Skeletal muscle satellite cell (primary cell): Measurements from ENCODE around the gene NTSR2.

ENCODE experiments used
- H3K27me3 ChIP-seq: 2 replicates; pipeline ENCODE4 v1.7.0; 2013; ENCODE audit warnings: low read length; ENCODE audit not compliant: control insufficient read depth, insufficient read depth
- H3K36me3 ChIP-seq: 2 replicates; pipeline ENCODE4 v1.7.0; 2013; ENCODE audit warnings: mild to moderate bottlenecking, control low read depth, low read length; ENCODE audit not compliant: insufficient read depth
- H3K4me1 ChIP-seq: 2 replicates; pipeline ENCODE4 v1.7.0; 2013; ENCODE audit warnings: low read length; ENCODE audit not compliant: control insufficient read depth, insufficient read depth
- H3K4me2 ChIP-seq: 2 replicates; pipeline ENCODE4 v1.7.0; 2013; ENCODE audit warnings: mild to moderate bottlenecking, low read length
- H3K4me3 ChIP-seq: 2 replicates; pipeline ENCODE4 v1.7.0; 2013; ENCODE audit warnings: low read length
- H3K9ac ChIP-seq: 2 replicates; pipeline ENCODE4 v1.7.0; 2013; ENCODE audit warnings: mild to moderate bottlenecking, low read depth, low read length, moderate library complexity
- H3K9me3 ChIP-seq: replicated peaks from 2 replicates; pipeline ENCODE4 v1.7.0; 2013; ENCODE audit warnings: mild to moderate bottlenecking, control low read depth, low read length

NTSR2 gene

GRCh38 chr2:11683966-11684365 is 14.0 kb upstream of the NTSR2 start:
- Histone ChIP-seq H3K27me3 (peaks cover 38% of the 10 kb centered on the region), H3K4me3 (no peak overlapping the region), H3K36me3 (no peaks in the 10 kb centered on the region), H3K9ac (no peak overlapping the region), H3K4me1 (peaks cover 14% of the 10 kb centered on the region), H3K4me2 (no peak overlapping the region), H3K9me3 (no peaks in the 10 kb centered on the region)

GRCh38 chr2:11683476-11683875 is 13.5 kb upstream of the NTSR2 start:
- H3K36me3 ChIP-seq = no peaks in the 10 kb centered on the region
- H3K9me3 ChIP-seq = no peaks in the 10 kb centered on the region
- H3K4me2 ChIP-seq = no peak overlapping the region
- H3K9ac ChIP-seq = no peak overlapping the region
- peaks cover 43% of the 10 kb centered on the region for H3K27me3 ChIP-seq
- H3K4me1 ChIP-seq = peaks cover 9% of the 10 kb centered on the region
- H3K4me3 ChIP-seq = no peak overlapping the region

DNA sequence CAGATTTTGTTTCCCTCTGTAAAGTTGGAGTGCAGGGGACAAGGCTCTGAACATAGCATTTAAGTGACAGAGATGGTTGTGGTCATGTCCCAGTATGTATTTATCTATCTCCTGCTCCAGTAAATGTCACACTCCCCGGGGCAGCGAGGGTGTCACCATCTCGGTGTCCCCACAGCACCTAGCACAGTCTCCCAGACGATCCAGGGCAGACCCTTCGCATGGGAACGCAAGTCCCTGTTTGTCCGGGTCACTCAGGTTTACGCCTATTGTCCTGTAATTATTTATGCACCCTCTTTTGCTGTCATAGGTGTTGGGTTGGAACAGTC is 12.6 kb upstream of the NTSR2 start:
- H3K36me3 ChIP-seq = no peaks in the 10 kb centered on the region
- no peak overlapping the region for H3K4me3 ChIP-seq
- H3K4me2 ChIP-seq = no peak overlapping the region
- H3K4me1 ChIP-seq = peaks cover 9% of the 10 kb centered on the region
- H3K27me3 ChIP-seq = peaks cover 52% of the 10 kb centered on the region
- H3K9ac ChIP-seq = no peak overlapping the region
- H3K9me3 ChIP-seq = no peaks in the 10 kb centered on the region

DNA sequence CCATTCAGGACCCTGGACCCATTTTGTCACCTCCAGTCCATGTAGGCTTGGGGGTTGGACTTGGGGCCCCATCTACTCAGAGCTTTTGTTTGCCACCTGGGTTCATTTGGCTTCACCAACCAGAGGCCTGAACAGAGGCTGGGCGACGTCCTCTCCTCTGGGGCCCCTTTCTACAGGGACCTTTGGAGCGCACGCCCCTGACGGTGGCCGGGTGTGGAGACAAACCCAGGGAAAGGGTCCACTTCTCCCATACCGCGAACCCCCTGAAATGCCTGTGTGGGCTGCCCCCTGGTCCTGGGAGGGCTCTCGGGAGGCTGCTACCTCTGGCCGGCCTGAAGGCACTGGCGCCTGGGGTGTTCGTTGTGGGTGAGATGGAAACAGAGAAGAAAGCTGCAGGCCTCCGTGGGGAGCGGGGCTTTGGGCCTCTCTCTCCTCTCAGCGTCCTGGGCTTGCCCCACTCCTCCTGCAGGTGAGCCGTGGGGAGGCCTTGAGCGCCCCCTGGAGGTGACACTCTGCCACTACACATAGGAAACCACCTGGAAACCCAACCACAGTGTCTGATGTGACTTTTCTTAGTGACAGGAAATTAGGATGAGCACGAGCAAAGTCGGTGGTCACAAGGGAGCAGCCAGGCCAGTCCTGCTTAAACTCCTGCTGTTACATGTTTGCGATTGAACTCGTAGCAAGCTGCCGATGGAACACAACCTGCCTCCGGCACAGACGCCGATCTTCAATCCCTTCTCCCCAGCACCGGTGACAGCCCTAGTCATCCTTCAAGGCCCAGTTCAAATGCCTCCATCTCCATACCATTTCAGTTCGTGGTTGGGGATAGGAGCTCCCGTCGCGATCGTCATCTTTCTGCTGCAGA is 12.0 kb upstream of the NTSR2 start:
- no peak overlapping the region for H3K4me3 ChIP-seq
- H3K4me1 ChIP-seq = peaks cover 9% of the 10 kb centered on the region
- H3K36me3 ChIP-seq = no peaks in the 10 kb centered on the region
- H3K9me3 ChIP-seq = no peaks in the 10 kb centered on the region
- H3K9ac ChIP-seq = no peak overlapping the region
- H3K4me2 ChIP-seq = no peak overlapping the region
- peaks cover 58% of the 10 kb centered on the region for H3K27me3 ChIP-seq

- no peaks in the 10 kb centered on the region for H3K9me3 ChIP-seq
- peaks cover 9% of the 10 kb centered on the region for H3K4me1 ChIP-seq
- H3K9ac ChIP-seq = no peak overlapping the region
- no peak overlapping the region for H3K4me2 ChIP-seq
- H3K27me3 ChIP-seq = peaks cover 67% of the 10 kb centered on the region
- H3K4me3 ChIP-seq = no peak overlapping the region
- H3K36me3 ChIP-seq = no peaks in the 10 kb centered on the region
Measured at GRCh38 chr2:11680901-11681721, 11.1 kb upstream of the NTSR2 start.

GRCh38 chr2:11680182-11680900 is 10.3 kb upstream of the NTSR2 start:
- no peak overlapping the region for H3K9ac ChIP-seq
- H3K4me3 ChIP-seq = no peak overlapping the region

GRCh38 chr2:11679486-11680181 is 9.6 kb upstream of the NTSR2 start:
- no peak overlapping the region for H3K4me3 ChIP-seq
- no peak overlapping the region for H3K4me2 ChIP-seq
- no peaks in the 10 kb centered on the region for H3K36me3 ChIP-seq
- no peak overlapping the region for H3K9ac ChIP-seq
- no peaks in the 10 kb centered on the region for H3K9me3 ChIP-seq
- H3K27me3 ChIP-seq = peaks cover 69% of the 10 kb centered on the region
- H3K4me1 ChIP-seq = peaks cover 9% of the 10 kb centered on the region

More at GRCh38 chr2:11680182-11680900, 10.3 kb upstream of the NTSR2 start:
- Histone ChIP-seq H3K4me1 (peaks cover 9% of the 10 kb centered on the region), H3K9me3 (no peaks in the 10 kb centered on the region), H3K4me2 (no peak overlapping the region), H3K27me3 (peaks cover 68% of the 10 kb centered on the region), H3K36me3 (no peaks in the 10 kb centered on the region)

DNA sequence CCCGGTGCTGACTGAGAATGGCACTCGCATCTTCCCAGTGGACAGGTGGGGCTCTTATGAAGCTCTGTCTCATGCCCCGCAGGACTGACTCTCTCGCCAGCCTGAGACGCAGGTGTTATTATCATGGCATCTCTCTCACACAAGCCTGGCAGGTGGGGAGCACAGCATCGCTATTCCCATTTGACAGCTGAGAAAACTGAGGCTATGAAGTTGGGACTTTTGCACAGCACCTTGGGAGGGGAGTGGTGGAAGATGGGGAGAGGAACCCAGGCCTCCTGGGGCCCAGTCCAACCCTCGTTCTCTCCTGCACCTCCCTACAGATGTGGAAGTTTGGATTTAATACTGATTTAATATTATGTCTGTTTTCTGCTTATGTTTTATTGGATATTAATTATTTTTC is 9.0 kb upstream of the NTSR2 start:
- no peak overlapping the region for H3K4me3 ChIP-seq
- H3K4me1 ChIP-seq = peaks cover 9% of the 10 kb centered on the region
- no peak overlapping the region for H3K9ac ChIP-seq
- no peaks in the 10 kb centered on the region for H3K36me3 ChIP-seq
- no peaks in the 10 kb centered on the region for H3K9me3 ChIP-seq
- no peak overlapping the region for H3K4me2 ChIP-seq
- peaks cover 69% of the 10 kb centered on the region for H3K27me3 ChIP-seq

DNA sequence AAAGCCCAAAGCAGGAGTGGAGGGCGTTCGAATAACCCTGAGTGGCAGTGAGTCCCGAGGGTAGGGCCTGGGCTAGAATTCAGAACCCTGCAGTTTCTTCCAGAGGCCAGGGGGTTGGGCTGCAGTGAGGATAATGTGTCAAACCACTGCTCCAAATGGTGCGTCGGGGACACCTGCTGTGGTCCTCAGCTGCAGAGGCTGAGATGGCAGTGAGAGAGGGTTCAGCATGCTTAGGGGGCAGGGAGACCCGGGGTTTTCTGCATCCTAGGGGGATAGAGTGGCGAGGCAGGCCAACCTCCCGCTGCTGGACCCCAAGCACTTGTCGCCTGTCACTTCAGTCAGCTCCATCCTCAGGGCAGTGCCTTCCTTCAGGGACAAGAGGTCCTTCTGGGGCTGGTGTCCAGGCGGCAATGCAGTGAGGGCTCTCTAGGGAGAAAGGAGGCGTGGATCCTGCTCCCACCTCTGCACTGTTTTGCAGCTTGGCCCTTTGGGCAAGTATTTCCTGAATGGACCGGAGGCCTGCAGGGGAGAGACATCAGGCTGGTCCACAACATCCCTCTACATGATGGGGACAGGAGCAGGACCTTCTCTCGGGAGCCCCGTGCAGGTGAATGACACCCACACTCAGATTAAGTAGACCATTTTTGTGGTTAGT is 8.4 kb upstream of the NTSR2 start:
- Histone ChIP-seq H3K27me3 (peaks cover 67% of the 10 kb centered on the region), H3K36me3 (no peaks in the 10 kb centered on the region), H3K9me3 (no peaks in the 10 kb centered on the region)

DNA sequence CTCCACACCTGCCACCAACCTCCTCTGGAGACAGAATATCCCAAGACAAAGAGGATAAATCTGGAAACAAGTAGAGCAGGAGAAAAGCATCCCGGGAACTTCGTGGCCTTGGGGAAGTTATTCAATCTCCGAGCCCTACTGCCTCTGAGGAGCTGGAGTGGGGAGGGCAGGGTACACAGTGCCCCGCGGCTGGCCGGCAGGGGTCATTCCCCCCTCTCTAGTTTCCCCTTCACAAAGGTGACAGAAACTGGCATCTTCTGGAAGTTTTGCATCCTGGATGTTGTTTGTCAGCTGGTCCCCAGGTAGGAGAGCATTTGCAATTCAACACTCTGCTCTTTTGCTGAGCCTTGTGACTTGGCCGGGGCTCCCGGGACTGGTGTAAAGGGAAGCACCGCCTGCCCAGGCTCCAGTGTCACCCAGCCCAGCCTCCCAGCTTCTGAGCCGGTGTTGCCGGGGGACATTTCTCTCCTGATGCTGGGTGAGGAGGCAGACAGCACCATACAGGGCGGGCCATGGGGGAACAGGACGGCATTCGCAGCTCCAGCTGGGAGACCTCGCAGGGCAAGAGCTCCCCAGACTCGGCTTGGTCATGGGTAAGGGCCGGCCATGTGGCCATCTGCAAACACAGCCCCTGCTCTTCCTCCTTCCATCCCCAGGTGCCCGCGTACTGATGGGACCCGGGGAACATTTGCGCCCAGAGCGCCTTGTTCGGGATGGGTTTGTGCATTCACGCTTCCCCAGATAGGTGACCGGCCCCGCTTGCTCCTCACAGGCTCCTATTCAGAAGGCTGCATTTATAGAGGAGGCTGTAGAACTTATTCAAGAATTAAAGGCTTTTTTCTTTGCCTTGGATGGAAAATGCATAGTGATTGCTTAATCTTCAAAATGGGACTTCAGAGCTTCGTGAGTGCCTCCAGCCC is 7.4 kb upstream of the NTSR2 start:
- no peak overlapping the region for H3K4me2 ChIP-seq
- H3K9ac ChIP-seq = no peak overlapping the region
- no peaks in the 10 kb centered on the region for H3K36me3 ChIP-seq
- H3K4me1 ChIP-seq = peaks cover 9% of the 10 kb centered on the region
- no peaks in the 10 kb centered on the region for H3K9me3 ChIP-seq
- no peak overlapping the region for H3K4me3 ChIP-seq
- H3K27me3 ChIP-seq = peaks cover 68% of the 10 kb centered on the region

More for the DNA sequence above, 8.4 kb upstream of the NTSR2 start:
- H3K4me3 ChIP-seq = no peak overlapping the region
- H3K9ac ChIP-seq = no peak overlapping the region
- H3K4me1 ChIP-seq = peaks cover 9% of the 10 kb centered on the region
- no peak overlapping the region for H3K4me2 ChIP-seq
